HG03039 (cell line): ENCODE results near the gene ATR.

Experiments
- ATAC-seq: cut with Tn5 transposase; IDR thresholded peaks from one replicate; pipeline ENCODE4 v1.9.1; 2021; ENCODE audit warnings: mild to moderate bottlenecking, moderate library complexity; ENCODE audit not compliant: unreplicated experiment

ATR gene

DNA sequence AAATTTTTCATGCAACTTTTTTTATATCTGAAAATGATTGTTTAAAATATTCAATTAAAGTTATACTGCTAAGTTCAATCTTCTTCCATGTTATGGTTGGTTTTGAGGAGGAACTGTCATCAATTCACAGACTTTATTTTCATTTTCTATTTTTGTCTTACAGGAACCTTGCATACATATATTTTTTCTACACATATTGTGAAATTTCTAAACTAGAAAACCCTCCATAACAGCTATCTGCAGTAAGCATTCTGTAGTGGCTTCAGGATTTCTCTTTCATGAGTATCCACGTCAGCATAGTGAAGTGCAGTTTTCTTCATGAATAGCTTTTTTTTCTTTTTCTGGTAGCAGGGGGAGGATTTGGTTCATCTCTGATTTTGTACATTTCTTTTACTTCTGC lies 48.2 kb downstream of the ATR start:
- no peak for ATAC-seq

DNA sequence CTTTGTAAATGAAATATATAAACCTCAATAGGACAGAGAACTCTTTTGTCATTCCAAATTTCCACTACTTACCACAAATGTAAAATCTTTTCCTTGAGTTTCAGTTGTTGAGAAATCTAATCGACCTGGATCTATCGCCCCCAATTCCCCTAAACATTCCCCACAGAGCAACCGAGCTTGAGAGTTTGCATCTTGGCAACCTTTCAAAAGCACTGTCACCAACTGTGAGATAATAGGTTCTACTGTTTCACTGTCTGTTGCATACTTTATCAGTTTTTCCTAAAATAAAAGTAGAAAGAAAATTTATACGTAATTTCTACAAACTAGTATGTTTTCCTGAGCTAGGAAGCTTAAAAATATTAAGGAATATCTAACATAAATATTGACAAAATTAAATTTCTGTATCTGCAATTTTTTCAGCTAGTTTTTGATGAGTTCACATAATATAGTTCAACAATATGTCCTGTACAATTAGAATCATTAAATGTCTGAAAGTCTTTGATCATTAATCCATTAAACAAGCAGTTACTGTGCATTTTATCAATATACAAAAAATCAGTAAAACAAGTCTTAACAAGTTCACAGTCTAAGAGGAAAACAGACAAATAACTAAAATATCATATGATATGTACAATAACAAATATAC lies 54.5 kb downstream of the ATR start:
- no peak for ATAC-seq

DNA sequence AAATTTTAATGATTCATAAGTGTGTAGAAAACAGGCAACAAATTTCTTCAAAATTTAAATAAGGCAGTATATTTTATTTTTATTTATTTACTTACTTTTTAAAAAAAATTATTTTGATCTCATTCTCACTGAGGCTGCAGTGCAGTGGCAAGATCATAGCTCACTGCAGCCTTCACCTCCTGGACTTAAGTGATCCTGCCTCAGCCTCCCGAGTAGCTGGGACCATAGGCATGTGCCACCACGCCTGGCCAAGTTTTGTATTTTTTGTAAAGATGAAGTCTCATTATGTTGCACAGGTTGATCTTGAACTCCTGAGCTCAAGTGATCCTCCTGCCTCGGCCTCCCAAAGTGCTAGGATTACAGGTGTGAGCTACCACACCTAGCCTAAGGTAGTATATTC lies 69.5 kb downstream of the ATR start:
- no peak for ATAC-seq

DNA sequence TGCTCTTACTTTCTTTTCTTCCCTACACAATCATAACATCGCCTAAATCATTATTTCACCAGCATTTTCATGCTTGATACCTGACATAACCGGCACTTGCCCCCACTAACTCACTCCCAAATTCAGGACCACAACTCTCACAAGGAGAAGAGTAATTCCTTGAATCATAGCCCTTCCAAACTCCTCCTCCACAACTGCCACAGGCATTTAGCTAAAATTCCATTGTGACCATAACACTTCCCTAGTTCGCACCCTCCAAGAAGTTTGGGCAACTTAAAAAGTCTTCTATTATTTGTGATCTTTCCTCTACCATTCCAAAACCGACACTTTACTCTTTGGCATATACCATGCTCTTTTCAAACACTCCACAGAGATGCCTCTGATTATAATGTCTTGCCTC lies 71.3 kb downstream of the ATR start:
- no peak for ATAC-seq

DNA sequence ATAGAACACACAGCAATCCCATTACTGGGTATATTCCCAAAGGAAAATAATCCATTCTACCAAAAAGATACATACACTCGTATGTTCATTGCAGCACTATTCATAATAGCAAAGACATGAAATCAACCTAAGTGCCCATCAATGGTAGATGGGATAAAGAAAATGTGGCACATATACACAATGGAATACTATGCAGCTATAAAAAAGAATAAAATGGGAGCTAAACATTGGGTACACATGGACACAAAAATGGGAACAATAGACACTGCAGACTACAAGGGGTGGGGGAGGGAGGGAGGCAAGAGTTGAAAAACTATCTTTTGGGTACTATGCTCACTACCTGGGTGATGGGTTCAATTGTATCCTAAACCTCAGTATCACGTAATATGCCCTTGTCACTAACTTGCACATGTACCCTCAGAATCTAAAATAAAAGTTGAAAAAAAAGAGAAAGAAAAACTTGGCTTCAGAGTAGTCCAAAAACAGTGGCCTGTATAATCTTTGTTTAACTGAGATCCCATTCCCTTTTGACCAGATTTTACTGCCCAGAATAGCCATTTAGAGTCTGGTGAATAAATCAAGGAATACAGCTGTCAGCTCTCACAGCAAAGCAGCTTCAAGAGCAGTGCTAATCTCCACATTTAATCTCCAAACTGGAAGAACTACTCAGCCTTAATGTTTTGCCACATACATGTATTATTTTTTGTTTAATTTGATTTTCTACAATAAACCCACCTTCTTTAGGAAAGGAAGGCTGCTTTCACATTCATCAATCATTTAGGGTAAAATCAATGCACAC lies 76.1 kb downstream of the ATR start:
- ATAC-seq = no peak

DNA sequence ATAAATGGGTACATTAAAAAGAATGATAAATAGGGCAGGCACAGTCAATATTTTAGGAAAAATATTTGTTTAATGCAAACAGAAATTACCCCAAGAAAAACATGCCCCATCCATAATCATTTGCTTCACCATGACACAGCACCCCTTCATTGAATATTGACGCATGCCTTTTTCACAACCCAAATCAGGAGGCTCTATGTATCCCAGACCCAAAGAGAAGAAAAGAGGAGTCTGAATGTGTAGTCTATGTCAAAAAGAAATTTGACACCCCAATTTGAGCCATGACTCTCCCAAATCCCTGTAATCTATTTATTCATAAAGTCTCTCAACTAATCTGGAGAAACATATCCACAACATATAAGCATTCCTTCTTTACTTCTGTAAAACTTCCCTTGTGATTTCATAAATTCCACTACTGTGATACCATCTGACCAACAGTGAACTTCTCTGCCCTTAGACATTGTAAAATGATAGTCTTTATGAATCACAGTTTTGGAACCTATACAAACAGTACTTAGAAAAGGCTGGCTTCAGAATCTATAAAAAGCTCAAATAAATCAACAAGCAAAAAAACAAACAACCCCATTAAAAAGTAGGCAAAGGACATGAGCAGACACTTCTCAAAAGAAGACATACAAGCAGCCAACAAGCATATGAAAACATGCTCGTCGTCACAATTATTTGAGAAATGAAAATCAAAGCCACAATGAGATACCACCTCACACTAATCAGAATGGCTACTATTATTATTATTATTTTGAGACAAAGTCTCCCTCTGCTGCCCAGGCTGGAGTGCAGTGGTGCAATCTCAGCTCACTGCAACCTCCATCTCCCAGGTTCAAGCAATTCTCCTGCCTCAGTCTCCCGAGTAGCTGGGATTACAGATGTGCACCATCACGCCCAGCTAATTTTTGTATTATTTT lies 77.3 kb downstream of the ATR start:
- ATAC-seq = no peak

DNA sequence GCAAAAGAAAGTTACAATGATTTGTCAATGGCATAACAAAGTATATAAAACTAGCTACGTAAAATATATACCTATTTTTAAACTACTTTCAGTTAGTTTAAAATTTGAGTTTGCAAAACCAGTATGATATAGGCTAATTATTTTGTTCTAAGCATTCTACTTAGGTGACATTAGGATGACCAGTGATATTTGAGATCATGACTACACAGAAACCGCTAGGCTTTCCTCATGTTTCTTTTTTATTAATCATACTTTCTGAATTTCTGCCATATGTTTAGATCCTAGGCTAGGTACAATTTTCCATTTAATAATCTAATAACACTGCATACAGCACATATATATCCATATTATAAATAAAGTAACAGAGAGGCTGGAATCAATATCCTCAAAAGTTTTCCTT lies 78.3 kb downstream of the ATR start:
- no peak for ATAC-seq

DNA sequence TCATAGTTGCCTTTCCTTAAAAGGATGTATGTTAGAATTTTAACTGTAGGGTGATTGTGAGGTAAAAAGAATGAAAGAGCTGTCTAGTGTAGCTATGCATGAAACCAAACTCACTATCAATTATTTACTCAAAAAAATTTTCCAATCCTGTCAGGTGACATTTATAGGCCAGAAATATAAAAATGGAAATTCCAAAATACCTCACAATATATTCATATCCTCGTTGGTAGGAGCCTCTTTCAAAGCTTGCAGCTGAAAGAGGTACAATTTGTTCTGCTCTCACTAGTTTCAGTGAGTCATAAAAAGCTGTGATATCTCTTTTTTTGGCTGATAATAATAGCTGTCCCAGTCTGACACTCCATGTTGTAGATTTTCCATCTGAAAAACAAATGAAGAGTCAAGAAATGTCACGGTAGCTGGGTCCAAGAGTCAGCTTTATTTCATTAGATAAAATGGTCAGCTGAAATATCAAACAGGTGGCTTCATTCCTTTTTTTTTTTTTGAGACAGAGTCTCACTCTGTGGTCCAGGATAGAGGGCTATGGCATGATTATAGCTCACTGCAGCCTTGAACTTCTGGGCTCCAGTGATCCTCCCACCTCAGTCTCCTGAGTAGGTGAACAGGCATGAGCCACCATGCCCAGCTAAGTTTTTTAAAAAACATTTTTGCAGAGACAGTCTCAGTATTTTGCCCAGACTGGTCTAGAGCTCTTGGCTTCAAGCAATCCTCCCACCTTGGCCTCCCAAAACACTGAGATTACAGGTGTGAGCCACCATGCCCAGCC lies 79.9 kb downstream of the ATR start:
- peak; percentile 51 for ATAC-seq

DNA sequence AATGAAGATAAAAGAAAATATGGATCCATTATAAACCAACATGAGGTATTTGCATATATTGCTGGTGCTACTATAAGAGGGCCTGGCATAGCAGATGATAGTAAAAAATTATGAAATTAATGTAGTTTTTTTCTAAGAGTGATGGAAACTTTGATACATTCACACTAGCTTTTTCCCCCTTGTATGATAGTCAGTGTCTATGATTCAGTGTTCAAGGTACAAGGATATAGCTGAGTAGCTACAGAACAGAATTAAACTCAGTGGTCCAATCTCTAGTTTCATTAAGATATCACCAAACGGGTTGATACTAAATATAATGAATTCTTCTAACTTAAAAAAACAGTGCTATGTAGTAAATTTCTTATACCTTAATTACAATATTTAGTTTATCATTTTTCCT lies 80.8 kb downstream of the ATR start:
- no peak for ATAC-seq

DNA sequence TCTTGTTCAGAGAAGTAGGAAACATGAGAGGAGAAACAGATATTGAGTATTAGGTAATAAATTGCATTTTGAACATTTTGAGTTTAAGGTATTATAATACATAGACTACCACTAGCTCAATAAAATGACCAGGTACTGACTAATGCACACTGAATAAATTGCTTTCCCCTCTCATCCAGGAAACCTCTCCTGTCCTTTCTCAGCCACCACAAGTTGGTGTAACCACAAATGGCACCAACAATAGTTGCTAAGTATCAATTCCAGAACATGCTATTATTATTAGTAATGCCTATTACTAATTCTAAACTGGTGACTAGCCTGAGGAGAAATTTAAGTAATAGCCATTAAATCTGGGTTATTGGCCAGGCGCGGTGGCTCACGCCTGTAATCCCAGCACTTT lies 83.4 kb downstream of the ATR start:
- no peak for ATAC-seq

DNA sequence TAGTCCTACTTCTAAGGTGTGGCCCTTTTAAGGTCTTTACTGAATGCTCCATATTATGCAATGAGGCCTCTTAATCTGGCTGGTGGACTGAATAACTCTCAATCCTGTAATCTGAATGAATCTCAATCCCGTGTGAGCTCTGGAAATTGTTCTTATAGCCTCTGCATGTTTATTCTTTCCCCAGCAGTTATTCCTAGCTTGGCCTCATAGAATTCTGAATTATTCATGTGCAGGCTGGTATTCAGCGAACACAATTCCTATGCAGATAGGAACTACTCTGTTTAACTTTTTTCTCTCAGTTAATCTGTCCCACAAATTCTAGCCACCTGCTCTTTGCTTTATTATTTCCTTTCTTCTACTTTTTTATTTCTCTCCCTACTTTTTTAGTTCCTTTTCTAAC lies 86.3 kb downstream of the ATR start:
- no peak for ATAC-seq

DNA sequence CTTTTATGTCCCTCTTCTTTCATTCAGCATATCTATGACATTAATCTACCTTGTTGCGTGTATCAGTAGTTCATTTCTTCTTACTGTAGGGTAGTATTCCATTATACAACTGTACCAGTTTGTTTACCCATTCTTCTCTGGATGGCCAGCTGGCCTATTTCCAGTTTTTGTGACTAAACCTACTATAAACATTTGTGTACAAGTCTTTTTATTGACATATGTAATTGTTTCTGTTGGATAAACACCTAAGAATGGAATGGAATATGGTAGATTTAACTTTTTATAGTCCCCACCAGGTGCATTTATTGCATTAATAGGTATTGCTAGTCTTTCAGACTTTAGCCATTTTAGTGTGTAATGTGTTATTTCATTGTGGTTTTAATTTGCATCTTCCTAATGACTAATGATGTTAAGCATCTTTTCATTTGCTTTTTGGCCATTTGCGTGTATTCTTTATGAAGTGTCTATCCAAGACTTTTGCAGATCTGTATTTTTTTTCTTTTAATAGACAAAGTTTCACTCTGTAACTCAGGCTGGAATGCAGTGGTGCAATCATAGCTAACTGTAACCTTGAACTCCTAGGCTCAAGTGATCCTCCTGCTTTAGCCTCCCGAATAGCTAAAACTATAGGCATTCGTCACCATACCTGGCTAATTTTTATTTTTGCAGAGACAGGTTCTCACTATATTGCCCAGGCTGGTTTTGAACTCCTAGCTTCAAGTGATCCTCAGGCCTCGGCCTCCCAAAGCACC lies 88.8 kb downstream of the ATR start:
- ATAC-seq = no peak

DNA sequence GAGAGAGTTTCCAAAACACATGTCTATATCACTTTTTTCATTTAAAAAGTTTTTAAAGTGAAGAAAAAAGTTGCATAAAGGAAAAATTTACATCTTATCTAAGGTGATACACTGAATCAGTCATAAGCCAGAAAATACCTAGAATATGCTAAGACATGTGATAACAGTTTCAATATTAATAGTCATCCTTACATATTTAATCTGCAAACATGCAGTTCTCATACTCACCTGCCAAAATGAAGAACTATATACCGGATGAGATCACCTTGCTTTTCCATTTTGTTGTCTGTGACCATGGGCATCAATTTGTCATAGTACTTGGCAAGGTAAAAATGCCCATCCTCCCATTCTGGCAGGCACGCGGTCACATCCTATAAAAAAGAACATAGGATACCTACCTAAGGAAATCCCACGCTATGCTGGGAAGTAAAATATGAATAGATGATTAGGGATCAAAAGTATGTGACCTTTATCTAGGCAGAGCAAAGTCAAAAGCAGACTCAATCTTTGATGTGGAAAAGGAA lies 93.6 kb downstream of the ATR start:
- no peak for ATAC-seq

DNA sequence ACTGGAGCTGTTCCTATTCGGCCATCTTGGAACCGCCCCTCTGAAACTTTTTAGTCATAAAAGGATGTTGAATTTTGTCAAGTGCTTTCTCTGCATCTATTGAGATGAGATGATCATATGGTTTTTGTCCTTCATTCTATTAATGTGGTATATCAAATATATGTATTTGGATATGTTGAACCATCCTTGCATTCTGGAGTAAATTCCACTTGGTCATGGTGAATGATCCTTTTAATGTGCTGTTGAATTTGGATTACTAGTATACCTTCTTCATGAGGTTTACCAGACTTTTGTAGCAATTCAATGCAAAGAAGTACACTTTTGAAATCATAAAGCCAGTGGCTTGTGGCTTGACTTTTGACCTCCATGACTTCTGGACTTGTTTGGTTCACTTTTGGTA lies 97.3 kb downstream of the ATR start:
- ATAC-seq = no peak

DNA sequence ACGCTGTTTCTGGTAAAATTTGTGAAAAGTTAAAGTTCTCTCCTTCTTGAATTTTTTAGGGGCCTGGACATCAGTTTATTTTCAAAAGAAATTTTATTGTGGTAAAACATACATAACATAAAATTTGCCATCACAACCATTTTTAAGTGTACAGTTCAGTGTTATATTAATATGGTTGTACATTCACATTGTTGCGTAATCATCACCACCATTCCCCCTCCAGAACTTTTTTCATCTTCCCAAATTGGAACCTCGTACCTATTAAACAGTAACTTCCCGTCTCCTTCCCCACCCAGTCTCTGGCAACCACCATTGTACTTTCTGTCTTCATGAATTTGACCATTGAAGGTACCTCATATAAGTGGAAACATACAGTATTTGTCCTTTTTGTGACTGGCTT lies 107.7 kb downstream of the ATR start:
- no peak for ATAC-seq

DNA sequence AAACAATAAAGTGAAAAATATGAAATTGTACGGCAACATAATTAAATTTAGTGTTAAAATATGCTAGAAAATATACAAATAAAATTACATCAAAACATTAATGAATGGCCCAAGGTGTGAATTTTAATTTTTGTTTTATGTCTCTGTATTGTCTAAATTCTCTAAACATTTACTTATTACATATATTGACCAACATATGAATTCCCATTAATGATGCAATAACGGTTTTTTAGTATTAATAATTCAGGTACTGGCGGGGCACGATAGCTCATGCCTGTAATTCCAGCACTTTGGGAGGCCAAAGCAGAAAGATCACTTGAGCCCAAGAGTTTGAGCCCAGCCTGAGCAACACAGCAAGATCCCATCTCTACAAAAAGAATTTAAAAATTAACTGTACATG lies 110.1 kb downstream of the ATR start:
- ATAC-seq = no peak

DNA sequence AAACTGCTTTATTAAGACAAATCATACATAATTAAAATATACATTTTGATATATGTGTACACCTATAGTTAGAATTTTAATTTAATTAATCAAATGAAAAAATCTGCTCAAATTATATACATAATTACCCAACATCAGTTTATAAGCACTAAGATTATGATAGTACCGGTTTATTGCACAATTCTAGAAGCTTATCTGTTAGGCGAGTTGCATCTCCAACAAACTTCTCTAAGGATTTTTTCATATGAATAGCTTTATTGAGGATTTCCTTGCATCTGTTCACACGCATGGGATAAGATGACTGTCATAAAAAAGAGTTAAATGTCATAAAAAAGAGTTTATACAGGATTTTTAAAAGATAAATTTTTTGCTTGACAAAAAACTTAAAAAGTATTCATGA lies 110.8 kb downstream of the ATR start:
- no peak for ATAC-seq

DNA sequence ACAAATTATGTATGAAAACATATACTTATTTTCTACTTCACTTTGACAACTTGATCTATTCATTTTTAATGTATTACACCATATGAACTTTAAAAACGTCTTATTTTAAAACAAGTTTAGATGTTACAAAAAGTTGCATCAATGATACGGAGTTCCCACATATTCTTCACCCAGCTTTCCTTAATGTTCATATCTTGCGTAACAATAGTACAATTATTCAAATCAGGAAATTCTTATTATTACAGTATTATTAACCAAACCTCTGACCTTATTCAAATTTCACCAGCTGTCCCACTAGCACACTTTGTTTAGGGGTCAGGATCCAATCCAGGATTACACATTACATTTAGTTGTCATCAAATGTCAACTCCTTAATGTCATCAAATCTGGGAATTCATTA lies 117.8 kb downstream of the ATR start:
- ATAC-seq = no peak

DNA sequence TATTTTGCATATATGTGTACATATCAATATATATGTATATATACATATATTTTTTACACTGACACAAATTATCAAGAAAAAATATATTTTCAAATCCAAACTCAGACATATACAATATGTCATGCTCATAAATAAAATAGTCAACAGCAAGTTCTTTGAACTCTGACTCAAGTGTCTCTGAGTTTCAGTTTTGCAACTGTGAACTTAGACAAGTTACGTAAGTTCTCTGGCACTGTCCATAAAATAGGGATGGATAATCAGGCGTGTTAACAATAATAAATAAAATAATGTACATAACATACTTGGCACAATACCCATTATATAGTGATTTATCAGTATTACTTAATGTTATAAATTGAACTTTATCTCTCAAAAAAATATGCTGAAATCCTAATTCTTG lies 118.6 kb downstream of the ATR start:
- ATAC-seq = no peak

DNA sequence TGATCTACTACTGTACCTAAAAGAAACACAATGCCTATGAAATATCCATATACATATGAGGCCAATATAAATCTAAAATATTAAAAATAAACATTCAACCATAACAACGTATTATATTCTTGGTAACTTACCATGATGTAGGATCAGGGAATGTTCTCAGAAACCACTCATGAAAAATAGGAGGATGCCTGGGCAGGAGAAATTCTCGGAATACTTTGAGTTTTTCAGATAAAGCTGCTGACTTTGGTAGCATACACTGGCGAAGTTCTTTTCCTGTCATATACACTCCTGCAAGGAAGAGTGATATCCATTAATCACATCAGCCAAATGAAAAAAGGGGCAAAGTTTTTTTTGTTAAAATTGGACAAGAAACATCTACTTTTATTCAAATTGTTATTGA lies 119.4 kb downstream of the ATR start:
- ATAC-seq = no peak
